Gastrocnemius medialis (tissue), 4 donors: Measurements from ENCODE around the gene ZSCAN18. TPM values are rescaled to one million over a fixed set of nuclear protein-coding genes. Genes with fewer than 3 reads are reported as not detected.

Experiments used
- ATAC-seq, 2 donors: fragments of 150-250 bp; one replicate each; pipeline ENCODE4 v1.9.1; 2016
- DNase-seq, 2 donors: peaks; one replicate each; pipeline ENCODE4 v3.0.0-alpha.2; 2019
- H3K27ac ChIP-seq, 4 donors: fragments of 200-600 bp; sonication (generic); 1 replicate in 1 of 4; 2 replicates in 3 of 4; pipeline ENCODE4 v1.5.1; 2016 to 2018; ENCODE audit warnings: mild to moderate bottlenecking in 2 of 4, moderate library complexity in 1 of 4
- H3K27me3 ChIP-seq, 3 donors: fragments of 200-600 bp; sonication (generic) in 2 of 3; 1 replicate in 1 of 3; 2 replicates in 2 of 3; pipeline versions ENCODE4 v1.5.1 to v1.6.0; 2016 to 2019; ENCODE audit warnings: mild to moderate bottlenecking in 1 of 3, moderate library complexity in 1 of 3
- H3K36me3 ChIP-seq, 2 donors: fragments of 200-600 bp; sonication (generic) in 1 of 2; one replicate each; pipeline ENCODE4 v1.5.1; 2017 to 2018
- H3K4me1 ChIP-seq, 2 donors: fragments of 200-600 bp; sonication (generic) in 1 of 2; one replicate each; pipeline ENCODE4 v1.5.1; 2016 to 2017; ENCODE audit warnings: mild to moderate bottlenecking in 2 of 2
- H3K4me3 ChIP-seq, 4 donors: fragments of 200-600 bp; sonication (generic) in 3 of 4; 1 replicate in 1 of 4; 2 replicates in 3 of 4; pipeline ENCODE4 v1.5.1; 2016 to 2019; ENCODE audit warnings: mild to moderate bottlenecking in 2 of 4
- H3K9me3 ChIP-seq, 3 donors: fragments of 200-600 bp; sonication (generic) in 2 of 3; 1 replicate in 1 of 3; 2 replicates in 2 of 3; pipeline ENCODE4 v1.5.1; 2016 to 2019
- POLR2A ChIP-seq, 2 donors: fragments of 450-650 bp; IDR thresholded peaks; one replicate each; pipeline ENCODE4 v1.6.1; 2017; ENCODE audit warnings: antibody characterized with exemption in 2 of 2, mild to moderate bottlenecking in 2 of 2, moderate library complexity in 2 of 2
- in situ Hi-C, 4 donors: fragments of 200-750 bp; cut with MboI; loops; one replicate each; pipeline versions ENCODE4 v1.15.0 to v1.8.0; 2017; ENCODE audit warnings: low sequenced_read_pairs in 4 of 4
- intact Hi-C: fragments of 100-400 bp; cut with DNase I; formaldehyde crosslinking; loops from one replicate; pipeline ENCODE4 v1.15.1; 2023; ENCODE audit warnings: low total_unique reads
- total RNA-seq, 4 donors: library from RNA; depleted of rRNA; stranded (reverse); fragments of >200 nt; gene quantifications; one replicate each; pipeline versions ENCODE4 v1.1.0 to v1.2.3, GENCODE V29; 2016
- TF ChIP-seq, protein P1 (sequence below), 5 experiments: fragments of 450-650 bp in 3 of 5; fragments of 200-600 bp in 2 of 5; sonication (generic) in 2 of 5; IDR thresholded peaks in 4 of 5; conservative IDR thresholded peaks in 1 of 5; 1 replicate in 4 of 5; 2 replicates in 1 of 5; pipeline ENCODE4 v1.5.1; 2016 to 2019; ENCODE audit warnings: antibody characterized with exemption in 5 of 5, mild to moderate bottlenecking in 3 of 5, moderate library complexity in 3 of 5

ZSCAN18 gene
- total RNA-seq, 4 donors from 2014 or later: 11.2 to 20.6 (median 15.2) TPM

DNA sequence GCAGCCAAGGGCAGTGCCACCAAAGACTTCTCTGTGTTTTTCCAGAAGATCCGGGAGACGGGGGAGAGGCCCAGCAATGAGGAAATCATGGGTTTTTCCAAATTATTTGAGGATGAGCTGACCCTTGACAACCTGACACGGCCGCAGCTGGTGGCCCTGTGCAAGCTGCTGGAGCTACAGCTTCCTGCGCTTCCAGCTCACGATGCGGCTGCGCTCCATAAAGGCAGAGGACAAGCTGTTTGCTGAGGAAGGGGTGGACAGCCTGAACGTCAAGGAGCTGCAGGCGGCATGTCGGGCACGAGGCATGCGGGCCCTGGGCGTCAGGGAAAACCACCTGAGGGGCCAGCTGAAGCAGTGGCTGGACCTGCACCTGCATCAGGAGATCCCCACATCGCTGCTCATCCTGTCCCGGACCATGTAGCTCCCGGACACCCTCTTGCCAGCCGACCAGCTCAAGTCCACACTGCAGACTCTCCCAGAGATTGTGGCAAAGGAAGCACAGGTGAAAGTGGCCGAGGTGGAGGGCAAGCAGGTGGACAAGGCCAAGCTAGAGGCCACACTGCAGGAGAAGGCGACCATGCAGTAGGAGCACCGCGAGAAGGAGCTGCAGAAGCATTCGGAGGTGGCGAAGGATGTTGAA is 52.5 kb downstream of the ZSCAN18 start:
- Histone ChIP-seq H3K27me3 (no peaks in the 10 kb centered on the region), H3K9me3 (no peaks in the 10 kb centered on the region), H3K36me3 (no peaks in the 10 kb centered on the region), H3K4me3 (no peak overlapping the region), H3K4me1 (no peaks in the 10 kb centered on the region), H3K27ac (no peak overlapping the region)
- no peak for TF ChIP-seq POLR2A (IDR thresholded peaks at IDR 0.05)
- TF ChIP-seq, protein P1, sequence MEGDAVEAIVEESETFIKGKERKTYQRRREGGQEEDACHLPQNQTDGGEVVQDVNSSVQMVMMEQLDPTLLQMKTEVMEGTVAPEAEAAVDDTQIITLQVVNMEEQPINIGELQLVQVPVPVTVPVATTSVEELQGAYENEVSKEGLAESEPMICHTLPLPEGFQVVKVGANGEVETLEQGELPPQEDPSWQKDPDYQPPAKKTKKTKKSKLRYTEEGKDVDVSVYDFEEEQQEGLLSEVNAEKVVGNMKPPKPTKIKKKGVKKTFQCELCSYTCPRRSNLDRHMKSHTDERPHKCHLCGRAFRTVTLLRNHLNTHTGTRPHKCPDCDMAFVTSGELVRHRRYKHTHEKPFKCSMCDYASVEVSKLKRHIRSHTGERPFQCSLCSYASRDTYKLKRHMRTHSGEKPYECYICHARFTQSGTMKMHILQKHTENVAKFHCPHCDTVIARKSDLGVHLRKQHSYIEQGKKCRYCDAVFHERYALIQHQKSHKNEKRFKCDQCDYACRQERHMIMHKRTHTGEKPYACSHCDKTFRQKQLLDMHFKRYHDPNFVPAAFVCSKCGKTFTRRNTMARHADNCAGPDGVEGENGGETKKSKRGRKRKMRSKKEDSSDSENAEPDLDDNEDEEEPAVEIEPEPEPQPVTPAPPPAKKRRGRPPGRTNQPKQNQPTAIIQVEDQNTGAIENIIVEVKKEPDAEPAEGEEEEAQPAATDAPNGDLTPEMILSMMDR (IDR thresholded peaks at IDR 0.05 in 4 of 5, conservative IDR thresholded peaks at IDR 0.05 in 1 of 5): no peak
- intact Hi-C loops: no loop called here
- ATAC-seq (no peak), DNase-seq (no peak)
- in situ Hi-C loops: no loop called here

DNA sequence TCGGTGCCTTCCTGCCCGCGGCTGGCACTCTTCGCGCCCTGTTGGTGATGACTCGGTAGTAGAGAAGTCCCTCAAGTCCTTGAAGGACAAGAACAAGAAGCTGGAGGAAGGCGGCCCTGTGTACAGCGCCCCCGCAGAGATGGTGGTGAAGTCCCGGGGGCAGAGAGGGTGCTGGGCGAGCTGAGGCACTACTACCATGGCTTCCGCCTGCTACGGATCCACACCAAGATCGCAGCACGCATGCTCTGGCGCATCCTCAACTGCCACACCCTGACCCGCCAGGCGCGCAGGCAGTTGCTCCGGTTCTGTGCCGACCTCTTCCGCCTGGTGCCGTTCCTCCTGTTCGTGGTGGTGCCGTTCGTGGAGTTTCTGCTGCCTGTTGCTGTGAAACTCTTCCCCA is 53.1 kb downstream of the ZSCAN18 start:
- ATAC-seq: no peak
- no peak for DNase-seq
- Histone ChIP-seq H3K4me1 (no peaks in the 10 kb centered on the region), H3K36me3 (no peaks in the 10 kb centered on the region), H3K27ac (no peak overlapping the region), H3K27me3 (no peaks in the 10 kb centered on the region), H3K4me3 (no peak overlapping the region), H3K9me3 (no peaks in the 10 kb centered on the region)
- no peak for TF ChIP-seq POLR2A (IDR thresholded peaks at IDR 0.05)
- TF ChIP-seq, protein P1 (IDR thresholded peaks at IDR 0.05 in 4 of 5, conservative IDR thresholded peaks at IDR 0.05 in 1 of 5): no peak
- in situ Hi-C loops: no loop called here
- intact Hi-C loops: no loop called here

DNA sequence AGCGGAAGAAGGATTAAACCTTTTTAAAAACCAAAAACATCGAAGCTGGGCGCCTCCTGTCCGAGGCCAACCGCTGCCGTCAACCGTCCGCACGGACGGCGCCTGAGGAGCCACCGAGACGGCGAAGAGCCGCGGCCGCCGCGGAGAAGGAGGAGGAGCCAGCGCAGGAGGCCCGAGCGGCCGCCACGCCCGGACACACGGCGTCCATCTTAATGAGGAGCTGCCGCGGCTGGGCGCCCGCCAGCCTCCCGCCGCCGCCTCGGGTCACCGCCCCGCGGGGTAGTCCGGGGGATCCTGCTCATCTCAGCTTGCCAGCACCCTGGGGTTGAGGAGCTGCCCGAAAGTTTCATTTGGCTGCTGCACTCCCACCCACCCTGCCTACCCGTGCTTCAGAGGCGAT is 53.6 kb downstream of the ZSCAN18 start:
- no peaks in the 10 kb centered on the region for H3K4me1 ChIP-seq
- DNase-seq: no peak
- no peak for ATAC-seq
- in situ Hi-C loops: no loop called here
- intact Hi-C loops: no loop called here
- H3K27me3 ChIP-seq: no peaks in the 10 kb centered on the region
- H3K36me3 ChIP-seq: no peaks in the 10 kb centered on the region
- no peak overlapping the region for H3K27ac ChIP-seq
- no peaks in the 10 kb centered on the region for H3K9me3 ChIP-seq
- no peak overlapping the region for H3K4me3 ChIP-seq
- TF ChIP-seq POLR2A (IDR thresholded peaks at IDR 0.05): no peak
- TF ChIP-seq, protein P1 (IDR thresholded peaks at IDR 0.05 in 4 of 5, conservative IDR thresholded peaks at IDR 0.05 in 1 of 5): no peak

DNA sequence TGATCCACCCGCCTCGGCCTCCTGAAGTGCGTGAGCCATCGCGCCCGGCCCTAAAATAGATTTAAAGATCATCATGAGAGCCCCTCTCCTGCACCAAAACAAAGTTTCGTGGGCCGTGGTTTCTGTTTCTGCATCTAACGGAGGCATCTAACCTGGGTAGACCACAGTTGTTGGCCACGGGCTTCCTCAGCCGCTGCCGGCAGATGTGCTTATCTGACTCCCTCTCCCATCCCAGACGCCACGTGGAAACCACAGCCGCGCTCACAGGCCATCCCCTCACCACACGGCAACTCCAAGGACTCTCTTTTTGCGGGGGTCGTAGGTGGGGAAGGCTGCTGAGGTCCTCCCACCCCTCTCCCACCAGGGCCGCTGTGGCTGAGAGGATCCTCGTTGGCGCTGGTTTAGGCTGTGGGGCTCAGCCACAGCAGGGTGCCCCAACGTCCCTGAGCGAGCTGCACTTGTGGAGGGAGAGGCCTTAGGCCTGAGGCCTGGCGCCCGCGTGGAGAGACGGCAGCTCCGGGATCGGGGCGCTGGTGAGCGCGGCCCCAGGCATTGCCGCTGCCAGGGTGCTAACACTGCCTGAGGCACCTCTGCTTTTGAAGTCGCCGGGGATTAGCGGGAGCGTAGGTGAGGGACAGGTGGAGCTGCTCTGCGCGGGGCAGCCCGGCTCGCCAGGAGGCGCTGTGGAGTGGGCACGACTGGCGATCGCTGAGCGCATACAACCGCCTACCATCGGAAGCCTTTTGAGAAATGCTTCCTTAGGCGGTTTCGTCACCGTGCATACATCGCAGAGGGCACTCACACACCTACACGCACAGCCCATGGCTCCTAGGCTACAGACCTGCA is 55.3 kb downstream of the ZSCAN18 start:
- Histone ChIP-seq H3K36me3 (no peaks in the 10 kb centered on the region), H3K9me3 (no peaks in the 10 kb centered on the region), H3K4me3 (no peak overlapping the region), H3K4me1 (no peaks in the 10 kb centered on the region), H3K27ac (no peak overlapping the region), H3K27me3 (peaks cover 0 to 6% (median 3%) of the 10 kb centered on the region in 3 donors)
- in situ Hi-C loops (no loop called here), intact Hi-C loops (no loop called here)
- ATAC-seq (no peak), DNase-seq (no peak)
- TF ChIP-seq POLR2A (IDR thresholded peaks at IDR 0.05): no peak
- TF ChIP-seq, protein P1 (IDR thresholded peaks at IDR 0.05 in 4 of 5, conservative IDR thresholded peaks at IDR 0.05 in 1 of 5): no peak
